RCC 7860 (cell line): ENCODE results near the gene AIF1.
A peak's percentile ranks its signal among the peaks of the same experiment; 100 is the strongest.

Experiments used
- DNase-seq: peaks from one replicate; pipeline ENCODE4 v3.0.0-alpha.2; 2015; ENCODE audit warnings: low spot score
- FAIRE-seq: peaks from 2 replicates; lab custom pipeline; 2012; peaks lifted over from hg19 to GRCh38; lab: Jason Lieb, UNC

AIF1 gene

GRCh38 chr6:31619805-31620585 is 5.0 kb downstream of the AIF1 start:
- peak; percentile 89 for FAIRE-seq
- DNase-seq = peak; percentile 97

GRCh38 chr6:31620586-31621319 is 5.7 kb downstream of the AIF1 start, which contains the start of gene PRRC2A:
Gene PRRC2A, plus strand, starts transcription at chr6:31620715. Its CDS starts 2,075 bp downstream, at chr6:31622790.
- FAIRE-seq (no peak), DNase-seq (peak; percentile 42)

GRCh38 chr6:31621320-31621939 is 6.4 kb downstream of the AIF1 start:
- DNase-seq = no peak
- no peak for FAIRE-seq

- FAIRE-seq (no peak), DNase-seq (no peak)
Observed at GRCh38 chr6:31621991-31622390, 7.0 kb downstream of the AIF1 start.

GRCh38 chr6:31622684-31623091 is 7.7 kb downstream of the AIF1 start:
- no peak for FAIRE-seq
- DNase-seq = no peak

GRCh38 chr6:31624070-31624469 is 9.0 kb downstream of the AIF1 start:
- DNase-seq = no peak
- FAIRE-seq = no peak

GRCh38 chr6:31626952-31627351 is 11.9 kb downstream of the AIF1 start:
- FAIRE-seq (no peak), DNase-seq (no peak)

- FAIRE-seq (no peak), DNase-seq (no peak)
Observed at GRCh38 chr6:31627690-31628287, 12.8 kb downstream of the AIF1 start.

- no peak for DNase-seq
- no peak for FAIRE-seq
Observed at GRCh38 chr6:31629014-31629413, 14.0 kb downstream of the AIF1 start.

GRCh38 chr6:31630177-31630934 is 15.3 kb downstream of the AIF1 start:
- FAIRE-seq = no peak
- no peak for DNase-seq

GRCh38 chr6:31631209-31631608 is 16.2 kb downstream of the AIF1 start:
- no peak for FAIRE-seq

GRCh38 chr6:31631681-31632278 is 16.7 kb downstream of the AIF1 start:
- DNase-seq (no peak), FAIRE-seq (no peak)

More at GRCh38 chr6:31631209-31631608, 16.2 kb downstream of the AIF1 start:
- no peak for DNase-seq

- DNase-seq = no peak
- no peak for FAIRE-seq
Observed at GRCh38 chr6:31632279-31632946, 17.4 kb downstream of the AIF1 start.

GRCh38 chr6:31633447-31633846 is 18.4 kb downstream of the AIF1 start:
- FAIRE-seq = no peak

GRCh38 chr6:31634131-31634530 is 19.1 kb downstream of the AIF1 start:
- DNase-seq (no peak), FAIRE-seq (no peak)

More at GRCh38 chr6:31633447-31633846, 18.4 kb downstream of the AIF1 start:
- no peak for DNase-seq

- DNase-seq (no peak), FAIRE-seq (no peak)
Observed at GRCh38 chr6:31634969-31635575, 20.0 kb downstream of the AIF1 start.

GRCh38 chr6:31636698-31637596 is 21.9 kb downstream of the AIF1 start:
- DNase-seq = no peak
- FAIRE-seq = no peak

GRCh38 chr6:31639043-31639442 is 24.0 kb downstream of the AIF1 start:
- FAIRE-seq (no peak), DNase-seq (no peak)
